ENCODE data around the gene MYBPC1. TPM values are rescaled to one million over a fixed set of nuclear protein-coding genes. Genes with fewer than 3 reads are reported as not detected.

MYBPC1 gene
- total and polyA plus RNA-seq, 9 of the 15 experiments (the other 6 are each of a cell fraction or from before 2014, with no cell fraction given): not detected

DNA sequence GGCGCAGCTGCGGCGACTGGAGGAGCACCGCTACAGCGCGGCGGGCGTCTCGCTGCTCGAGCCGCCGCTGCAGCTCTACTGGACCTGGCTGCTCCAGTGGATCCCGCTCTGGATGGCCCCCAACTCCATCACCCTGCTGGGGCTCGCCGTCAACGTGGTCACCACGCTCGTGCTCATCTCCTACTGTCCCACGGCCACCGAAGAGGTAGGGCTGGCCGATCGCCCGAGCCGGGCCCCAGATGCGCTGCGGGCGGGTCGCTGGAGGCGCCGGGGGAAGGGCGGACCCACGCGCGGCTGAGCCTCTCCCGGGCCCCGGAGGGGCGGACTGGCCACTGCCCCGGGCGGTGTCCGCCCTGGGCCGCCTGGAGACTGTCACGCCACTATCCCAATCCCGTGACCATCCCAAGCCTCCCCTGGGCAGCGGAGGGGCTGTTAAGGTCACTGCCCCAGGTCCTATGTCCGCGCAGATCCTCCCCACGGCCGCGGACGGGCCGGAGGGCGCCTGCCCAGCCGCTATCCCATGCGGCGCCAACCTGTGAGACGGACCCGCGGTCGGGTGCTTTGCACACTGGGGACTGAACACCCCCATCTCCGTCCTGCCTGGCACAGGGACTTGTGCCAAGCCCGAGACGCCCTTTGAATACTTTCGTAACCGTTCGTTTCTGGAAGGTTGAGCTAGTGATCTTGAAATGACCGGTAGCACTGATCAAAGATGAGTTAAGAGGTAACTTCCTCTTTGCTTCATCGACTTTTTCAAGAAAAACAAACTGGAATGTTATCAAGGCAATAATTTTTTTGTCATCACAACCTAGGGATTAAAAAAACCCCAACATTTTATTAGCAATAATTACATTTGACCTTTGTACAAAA is 103.4 kb downstream of the MYBPC1 start:
- peaks cover 7% of the 10 kb centered on the region for H3K9me3 ChIP-seq (replicated peaks; ENCODE audit: control insufficient read depth, insufficient read depth, low read depth, low read length)
- H3K9me1 ChIP-seq (ENCODE audit: control insufficient read depth, insufficient read depth, low read length): no peaks in the 10 kb centered on the region
- DNase-seq (ENCODE audit: extremely low read depth in 1 of 4, low spot score in 3 of 4): peak; percentile 49 to 52 (median 50)
- peak overlapping the region; percentile 77 for H2AFZ ChIP-seq (ENCODE audit: low read depth, low read length)
- H3K79me2 ChIP-seq (ENCODE audit: control insufficient read depth, insufficient read depth, low read length): peaks cover 60% of the 10 kb centered on the region
- peak overlapping the region; percentile 93 for H3K4me2 ChIP-seq (ENCODE audit: insufficient read depth, low read length)
- ATAC-seq: peak; percentile 52
- peak; percentile 65 for FAIRE-seq
- in situ Hi-C loops (cut with MboI) (no loop called here), intact Hi-C loops (cut with micrococcal nuclease) (loop anchor here (2.0 to 5.0 kb wide), 2 partner anchors 27 to 1426 kb away; no protein-coding TSS in a partner anchor)
- H3K9ac ChIP-seq (ENCODE audit: insufficient read depth in 1 of 2, low read depth in 2 of 2, low read length in 2 of 2): peak overlapping the region; percentile 93 to 99
- peak overlapping the region; percentile 96 for H3K27ac ChIP-seq (ENCODE audit: extremely low read depth, low read depth, low read length)
- BruUV-seq (replicated peaks): no TSS peak
- 2% methylated on average over 44 of the region's 67 CpGs for WGBS (ENCODE audit: insufficient coverage, low coverage, missing lambda C conversion rate)
- H3K27me3 ChIP-seq (ENCODE audit: control insufficient read depth in 2 of 2, insufficient read depth in 2 of 2, low read length in 2 of 2): no peaks in the 10 kb centered on the region
- no peaks in the 10 kb centered on the region; the same call in 1 of the 2 replicates for H4K20me1 ChIP-seq (replicated peaks; ENCODE audit: control insufficient read depth, insufficient read depth, low read length)
- ChIA-PET POLR2A (interaction anchor here (0.6 to 2.1 kb wide), 3 partner anchors 9 to 15 kb away, joined by 3 to 6 read pairs (median 6); no protein-coding TSS in a partner anchor), CTCF (ENCODE audit: low intra/inter-chr PET ratio) (no interaction called here)
- H3K36me3 ChIP-seq (ENCODE audit: control insufficient read depth, insufficient read depth, low read length): peaks cover 14% of the 10 kb centered on the region; the same call in 1 of the 3 replicates
- H3K4me3 ChIP-seq: peak overlapping the region; percentile 87
- peaks cover 11 to 36% of the 10 kb centered on the region in 2 experiments for H3K4me1 ChIP-seq (replicated peaks in 1 of 2; ENCODE audit: control insufficient read depth in 2 of 2, insufficient read depth in 2 of 2, low read length in 2 of 2)
- TF ChIP-seq, protein P1, sequence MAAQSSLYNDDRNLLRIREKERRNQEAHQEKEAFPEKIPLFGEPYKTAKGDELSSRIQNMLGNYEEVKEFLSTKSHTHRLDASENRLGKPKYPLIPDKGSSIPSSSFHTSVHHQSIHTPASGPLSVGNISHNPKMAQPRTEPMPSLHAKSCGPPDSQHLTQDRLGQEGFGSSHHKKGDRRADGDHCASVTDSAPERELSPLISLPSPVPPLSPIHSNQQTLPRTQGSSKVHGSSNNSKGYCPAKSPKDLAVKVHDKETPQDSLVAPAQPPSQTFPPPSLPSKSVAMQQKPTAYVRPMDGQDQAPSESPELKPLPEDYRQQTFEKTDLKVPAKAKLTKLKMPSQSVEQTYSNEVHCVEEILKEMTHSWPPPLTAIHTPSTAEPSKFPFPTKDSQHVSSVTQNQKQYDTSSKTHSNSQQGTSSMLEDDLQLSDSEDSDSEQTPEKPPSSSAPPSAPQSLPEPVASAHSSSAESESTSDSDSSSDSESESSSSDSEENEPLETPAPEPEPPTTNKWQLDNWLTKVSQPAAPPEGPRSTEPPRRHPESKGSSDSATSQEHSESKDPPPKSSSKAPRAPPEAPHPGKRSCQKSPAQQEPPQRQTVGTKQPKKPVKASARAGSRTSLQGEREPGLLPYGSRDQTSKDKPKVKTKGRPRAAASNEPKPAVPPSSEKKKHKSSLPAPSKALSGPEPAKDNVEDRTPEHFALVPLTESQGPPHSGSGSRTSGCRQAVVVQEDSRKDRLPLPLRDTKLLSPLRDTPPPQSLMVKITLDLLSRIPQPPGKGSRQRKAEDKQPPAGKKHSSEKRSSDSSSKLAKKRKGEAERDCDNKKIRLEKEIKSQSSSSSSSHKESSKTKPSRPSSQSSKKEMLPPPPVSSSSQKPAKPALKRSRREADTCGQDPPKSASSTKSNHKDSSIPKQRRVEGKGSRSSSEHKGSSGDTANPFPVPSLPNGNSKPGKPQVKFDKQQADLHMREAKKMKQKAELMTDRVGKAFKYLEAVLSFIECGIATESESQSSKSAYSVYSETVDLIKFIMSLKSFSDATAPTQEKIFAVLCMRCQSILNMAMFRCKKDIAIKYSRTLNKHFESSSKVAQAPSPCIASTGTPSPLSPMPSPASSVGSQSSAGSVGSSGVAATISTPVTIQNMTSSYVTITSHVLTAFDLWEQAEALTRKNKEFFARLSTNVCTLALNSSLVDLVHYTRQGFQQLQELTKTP (IDR thresholded peaks at IDR 0.05; ENCODE audit: low read depth in 1 of 2, partially characterized antibody in 2 of 2): peak in 1 of 2 experiments; percentile 51
- TF ChIP-seq ARID3B (CRISPR knock-in tag; IDR thresholded peaks at IDR 0.05; ENCODE audit: borderline replicate concordance) (no peak), UBTF (IDR thresholded peaks at IDR 0.05; ENCODE audit: borderline replicate concordance in 1 of 2, low read depth in 2 of 2, low read length in 2 of 2) (peak; percentile 59 to 87; a peak in 1 of 4 replicates), ZNF408 (CRISPR knock-in tag; IDR thresholded peaks at IDR 0.05; ENCODE audit: low read depth) (no peak), MIER1 (IDR thresholded peaks at IDR 0.05; ENCODE audit: low read depth) (no peak), CGGBP1 (CRISPR knock-in tag; IDR thresholded peaks at IDR 0.05) (no peak), TFAM (CRISPR knock-in tag; conservative IDR thresholded peaks at IDR 0.05) (no peak), FOS (IDR thresholded peaks at IDR 0.05; ENCODE audit: extremely low read depth, insufficient read length) (no peak), FOXJ3 (CRISPR knock-in tag; IDR thresholded peaks at IDR 0.05) (no peak)

Data from K562 (cell line).